H9 (cell line): ENCODE measurements around the gene HDC. TPM values are rescaled to one million over a fixed set of nuclear protein-coding genes. Genes with fewer than 3 reads are reported as not detected.

Experiments used
- DNase-seq: peaks from one replicate; pipeline ENCODE4 v3.0.0-alpha.2; 2017
- H2AFZ ChIP-seq: one replicate; pipeline ENCODE4 v1.6.1; 2013; ENCODE audit warnings: mild to moderate bottlenecking, low read length, control low read depth, moderate library complexity
- H2AK5ac ChIP-seq: 2 replicates; pipeline ENCODE4 v1.6.1; 2013; ENCODE audit warnings: low read length, control low read depth, mixed read lengths; ENCODE audit not compliant: insufficient read length
- H2BK120ac ChIP-seq: one replicate; pipeline ENCODE4 v1.6.1; 2013; ENCODE audit warnings: low read depth, mild to moderate bottlenecking, low read length, control low read depth, inconsistent platforms; ENCODE audit not compliant: poor library complexity, severe bottlenecking
- H2BK12ac ChIP-seq: 2 replicates; pipeline ENCODE4 v1.6.1; 2013; ENCODE audit warnings: low read length, control low read depth, mixed read lengths, low read depth; ENCODE audit not compliant: insufficient read length
- H2BK15ac ChIP-seq: 2 replicates; pipeline ENCODE4 v1.6.1; 2013; ENCODE audit warnings: low read depth, low read length, control low read depth
- H2BK20ac ChIP-seq: one replicate; pipeline ENCODE4 v1.6.1; 2013; ENCODE audit warnings: low read depth, mild to moderate bottlenecking, low read length, control low read depth, inconsistent platforms; ENCODE audit not compliant: poor library complexity, severe bottlenecking
- H2BK5ac ChIP-seq: 2 replicates; pipeline ENCODE4 v1.6.1; 2013; ENCODE audit warnings: low read length, control low read depth, mixed read lengths; ENCODE audit not compliant: insufficient read length
- H3K14ac ChIP-seq: 2 replicates; pipeline ENCODE4 v1.6.1; 2013; ENCODE audit warnings: low read length, control low read depth; ENCODE audit not compliant: insufficient read depth
- H3K18ac ChIP-seq: 2 replicates; pipeline ENCODE4 v1.6.1; 2013; ENCODE audit warnings: low read depth, mild to moderate bottlenecking, mixed read lengths, low read length, control low read depth; ENCODE audit not compliant: insufficient read length
- H3K23ac ChIP-seq: 2 replicates; pipeline ENCODE4 v1.6.1; 2013; ENCODE audit warnings: low read length, control low read depth, mixed read lengths, low read depth; ENCODE audit not compliant: insufficient read length
- H3K23me2 ChIP-seq: 2 replicates; pipeline ENCODE4 v1.6.1; 2013; ENCODE audit warnings: low read depth, mild to moderate bottlenecking, mixed read lengths, low read length, control low read depth; ENCODE audit not compliant: insufficient read length, poor library complexity, severe bottlenecking
- H3K27ac ChIP-seq: 2 replicates; pipeline ENCODE4 v1.5.1; 2013; ENCODE audit warnings: low read length, control low read depth, mixed read lengths, low read depth; ENCODE audit not compliant: insufficient read length
- H3K27me3 ChIP-seq: 2 replicates; pipeline ENCODE4 v1.6.1; 2013; ENCODE audit warnings: low read length, control low read depth, inconsistent platforms; ENCODE audit not compliant: insufficient read depth
- H3K4ac ChIP-seq: 2 replicates; pipeline ENCODE4 v1.6.1; 2013; ENCODE audit warnings: low read depth, mild to moderate bottlenecking, control low read depth, inconsistent platforms, low read length, moderate library complexity
- H3K4me1 ChIP-seq: 2 replicates; pipeline ENCODE4 v1.6.1; 2013; ENCODE audit warnings: low read length, control low read depth, inconsistent platforms; ENCODE audit not compliant: insufficient read depth
- H3K4me2 ChIP-seq: 2 replicates; pipeline ENCODE4 v1.6.1; 2013; ENCODE audit warnings: low read length, control low read depth, mixed read lengths; ENCODE audit not compliant: insufficient read length, insufficient read depth
- H3K56ac ChIP-seq: 2 replicates; pipeline ENCODE4 v1.6.1; 2013; ENCODE audit warnings: low read depth, mild to moderate bottlenecking, mixed read lengths, low read length, control low read depth; ENCODE audit not compliant: insufficient read length
- H3K79me1 ChIP-seq: 2 replicates; pipeline ENCODE4 v1.6.1; 2013; ENCODE audit warnings: low read depth, mild to moderate bottlenecking, moderate library complexity, low read length, control low read depth, inconsistent platforms; ENCODE audit not compliant: insufficient read depth, poor library complexity, severe bottlenecking
- H3K79me2 ChIP-seq: 2 replicates; pipeline ENCODE4 v1.6.1; 2013; ENCODE audit warnings: low read length, control low read depth, inconsistent platforms; ENCODE audit not compliant: insufficient read depth
- H3K9ac ChIP-seq: 2 replicates; pipeline ENCODE4 v1.6.1; 2013; ENCODE audit warnings: low read length, control low read depth, mixed read lengths; ENCODE audit not compliant: insufficient read length; ENCODE audit errors: extremely low read depth
- H3K9me3 ChIP-seq: one replicate; pipeline ENCODE4 v1.6.1; 2013; ENCODE audit warnings: low read depth, low read length, inconsistent platforms; ENCODE audit not compliant: control insufficient read depth
- H3T11ph ChIP-seq: one replicate; pipeline ENCODE4 v1.6.1; 2013; ENCODE audit warnings: mild to moderate bottlenecking, low read length, control low read depth, inconsistent platforms
- H4K20me1 ChIP-seq: one replicate; pipeline ENCODE4 v1.6.1; 2013; ENCODE audit not compliant: control insufficient read depth, insufficient read length, insufficient read depth
- H4K5ac ChIP-seq: 2 replicates; pipeline ENCODE4 v1.6.1; 2013; ENCODE audit warnings: low read depth, mild to moderate bottlenecking, mixed read lengths, low read length, control low read depth; ENCODE audit not compliant: insufficient read length
- H4K8ac ChIP-seq: replicated peaks from 2 replicates; pipeline ENCODE4 v1.6.1; 2013; ENCODE audit warnings: low read length, control low read depth, mixed read lengths, low read depth; ENCODE audit not compliant: insufficient read length
- H4K91ac ChIP-seq: 2 replicates; pipeline ENCODE4 v1.6.1; 2013; ENCODE audit warnings: low read depth, mild to moderate bottlenecking, moderate library complexity, mixed read lengths, low read length, control low read depth; ENCODE audit not compliant: insufficient read length
- H3K27ac Mint-ChIP-seq, 3 experiments: 2 replicates in 2 of 3; 3 replicates in 1 of 3; pipeline ENCODE4 v1.8.0; 2020 to 2021; ENCODE audit warnings: mixed read lengths in 3 of 3, mild to moderate bottlenecking in 1 of 3, moderate library complexity in 1 of 3
- H3K27me3 Mint-ChIP-seq: 2 replicates; pipeline ENCODE4 v1.8.0; 2021; ENCODE audit warnings: low read depth, mild to moderate bottlenecking, moderate library complexity, mixed read lengths
- H3K36me3 Mint-ChIP-seq, 3 experiments: 2 replicates in 2 of 3; 3 replicates in 1 of 3; pipeline ENCODE4 v1.8.0; 2020 to 2021; ENCODE audit warnings: low read depth in 3 of 3, mixed read lengths in 3 of 3; ENCODE audit not compliant: insufficient read depth in 1 of 3
- H3K4me1 Mint-ChIP-seq, 2 experiments: 2 replicates each; pipeline ENCODE4 v1.8.0; 2020; ENCODE audit warnings: mixed read lengths in 2 of 2
- H3K4me3 Mint-ChIP-seq, 2 experiments: 2 replicates in 1 of 2; 3 replicates in 1 of 2; pipeline ENCODE4 v1.8.0; 2020 to 2021; ENCODE audit warnings: mild to moderate bottlenecking in 2 of 2, mixed read lengths in 2 of 2, moderate library complexity in 1 of 2
- H3K9me3 Mint-ChIP-seq, 2 experiments: 2 replicates in 1 of 2; 3 replicates in 1 of 2; pipeline ENCODE4 v1.8.0; 2020; ENCODE audit warnings: mild to moderate bottlenecking in 2 of 2, mixed read lengths in 2 of 2, moderate library complexity in 1 of 2
- WGBS: extraction: QIAGEN DNeasy Blood & Tissue Kit; methylation state at CpG from one replicate; pipeline ENCODE4 v1.1.7; 2013; ENCODE audit warnings: missing lambda C conversion rate, low lambda C conversion rate, mixed read lengths; ENCODE audit not compliant: insufficient read length; ENCODE audit errors: extremely low coverage; 5-methylcytosine and 5-hydroxymethylcytosine counted together
- total RNA-seq: library from RNA; stranded (reverse); gene quantifications from 2 replicates; pipeline ENCODE4 v1.2.1, GENCODE V29; 2021
- TF ChIP-seq, protein P1 (sequence below): fragments of 200-600 bp; sonication (generic); conservative IDR thresholded peaks from 3 replicates; pipeline ENCODE4 v1.8.0; 2021; ENCODE audit warnings: antibody characterized with exemption, mild to moderate bottlenecking

HDC gene
- total RNA-seq, 1 experiment from 2014 or later: not detected

DNA sequence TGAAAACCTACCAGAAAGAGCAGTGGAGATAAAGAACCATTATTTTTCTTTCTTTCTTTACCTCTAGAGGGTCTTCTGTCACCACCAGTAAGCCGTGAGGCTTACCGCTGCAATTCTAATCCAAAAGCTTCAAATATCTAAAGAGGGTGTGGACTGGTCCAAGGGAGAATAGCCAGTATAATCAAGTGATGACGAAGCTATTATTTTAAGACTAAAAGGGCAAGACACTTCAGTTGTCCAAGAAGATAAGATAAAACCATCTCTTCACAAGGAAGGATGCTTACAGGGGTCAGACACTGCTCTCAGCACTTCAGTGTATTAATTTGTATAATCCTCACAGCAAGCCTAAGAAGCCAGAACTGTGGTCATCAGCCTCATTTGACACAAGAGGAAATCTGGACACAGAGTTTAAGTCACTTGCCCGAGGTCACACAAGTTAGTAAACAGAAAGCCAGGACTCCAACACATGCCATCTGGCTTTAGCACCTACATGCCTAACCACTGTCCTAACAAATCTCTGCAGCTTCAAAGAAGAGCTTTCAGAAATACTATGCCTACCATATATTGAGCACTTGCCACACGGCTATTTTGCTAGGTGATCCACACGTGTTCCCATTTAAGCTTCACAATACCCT is 14.6 kb downstream of the HDC start:
- Histone ChIP-seq H3K9ac (no peak overlapping the region), H4K20me1 (no peaks in the 10 kb centered on the region), H3K27me3 (no peaks in the 10 kb centered on the region), H3K18ac (no peak overlapping the region), H2BK12ac (no peak overlapping the region), H2BK15ac (no peak overlapping the region), H3K4me1 (no peaks in the 10 kb centered on the region), H3K23me2 (no peaks in the 10 kb centered on the region), H4K5ac (no peak overlapping the region), H2AK5ac (no peak overlapping the region), H2BK5ac (no peak overlapping the region), H4K91ac (no peak overlapping the region), H3K9me3 (no peaks in the 10 kb centered on the region), H3K14ac (no peak overlapping the region), H2BK20ac (no peak overlapping the region), H3K4me2 (no peak overlapping the region), H3K56ac (no peak overlapping the region), H3K79me2 (no peaks in the 10 kb centered on the region), H4K8ac (no peak overlapping the region), H3T11ph (no peak overlapping the region), H3K4ac (no peak overlapping the region), H3K27ac (no peak overlapping the region), H2BK120ac (no peak overlapping the region), H3K79me1 (no peaks in the 10 kb centered on the region), H3K23ac (no peak overlapping the region), H2AFZ (no peak overlapping the region)
- no CpG with 5 or more reads among the region's 6 CpGs for WGBS
- H3K4me3 Mint-ChIP-seq: no peak overlapping the region
- no peak for DNase-seq
- no peaks in the 10 kb centered on the region for H3K36me3 Mint-ChIP-seq
- no peak overlapping the region; a peak in 1 of 7 replicates for H3K27ac Mint-ChIP-seq
- TF ChIP-seq, protein P1, sequence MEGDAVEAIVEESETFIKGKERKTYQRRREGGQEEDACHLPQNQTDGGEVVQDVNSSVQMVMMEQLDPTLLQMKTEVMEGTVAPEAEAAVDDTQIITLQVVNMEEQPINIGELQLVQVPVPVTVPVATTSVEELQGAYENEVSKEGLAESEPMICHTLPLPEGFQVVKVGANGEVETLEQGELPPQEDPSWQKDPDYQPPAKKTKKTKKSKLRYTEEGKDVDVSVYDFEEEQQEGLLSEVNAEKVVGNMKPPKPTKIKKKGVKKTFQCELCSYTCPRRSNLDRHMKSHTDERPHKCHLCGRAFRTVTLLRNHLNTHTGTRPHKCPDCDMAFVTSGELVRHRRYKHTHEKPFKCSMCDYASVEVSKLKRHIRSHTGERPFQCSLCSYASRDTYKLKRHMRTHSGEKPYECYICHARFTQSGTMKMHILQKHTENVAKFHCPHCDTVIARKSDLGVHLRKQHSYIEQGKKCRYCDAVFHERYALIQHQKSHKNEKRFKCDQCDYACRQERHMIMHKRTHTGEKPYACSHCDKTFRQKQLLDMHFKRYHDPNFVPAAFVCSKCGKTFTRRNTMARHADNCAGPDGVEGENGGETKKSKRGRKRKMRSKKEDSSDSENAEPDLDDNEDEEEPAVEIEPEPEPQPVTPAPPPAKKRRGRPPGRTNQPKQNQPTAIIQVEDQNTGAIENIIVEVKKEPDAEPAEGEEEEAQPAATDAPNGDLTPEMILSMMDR: no peak
- H3K9me3 Mint-ChIP-seq: no peaks in the 10 kb centered on the region
- peaks cover 4% of the 10 kb centered on the region for H3K27me3 Mint-ChIP-seq
- H3K4me1 Mint-ChIP-seq: peaks cover 4 to 6% of the 10 kb centered on the region in 2 experiments; a peak in 3 of 4 replicates
